Ishikawa (cell line): ENCODE data around the gene ARRDC1.

Experiments
- EGR1 ChIP-seq: IDR thresholded peaks from 2 replicates; pipeline ENCODE4 v1.6.1; 2012
- EP300 ChIP-seq: IDR thresholded peaks from 2 replicates; pipeline ENCODE4 v1.6.1; 2012; ENCODE audit warnings: borderline replicate concordance
- NFIC ChIP-seq: IDR thresholded peaks from 2 replicates; pipeline ENCODE4 v1.6.1; 2012
- RAD21 ChIP-seq: IDR thresholded peaks from 2 replicates; pipeline ENCODE4 v1.6.1; 2012; ENCODE audit warnings: low read depth
- TAF1 ChIP-seq: IDR thresholded peaks from 2 replicates; pipeline ENCODE4 v1.6.1; 2012; ENCODE audit warnings: low read depth, mild to moderate bottlenecking
- YY1 ChIP-seq: IDR thresholded peaks from 2 replicates; pipeline ENCODE4 v1.6.1; 2012; ENCODE audit warnings: low read depth
- TF ChIP-seq, protein P1 (sequence below): IDR thresholded peaks from 2 replicates; pipeline ENCODE4 v1.6.1; 2012; ENCODE audit warnings: low read depth, mild to moderate bottlenecking
- TF ChIP-seq, protein P2 (sequence below): IDR thresholded peaks from 2 replicates; pipeline ENCODE4 v1.6.1; 2012
- TF ChIP-seq, protein P3 (sequence below): IDR thresholded peaks from 2 replicates; pipeline ENCODE4 v1.6.1; 2012

DNA sequence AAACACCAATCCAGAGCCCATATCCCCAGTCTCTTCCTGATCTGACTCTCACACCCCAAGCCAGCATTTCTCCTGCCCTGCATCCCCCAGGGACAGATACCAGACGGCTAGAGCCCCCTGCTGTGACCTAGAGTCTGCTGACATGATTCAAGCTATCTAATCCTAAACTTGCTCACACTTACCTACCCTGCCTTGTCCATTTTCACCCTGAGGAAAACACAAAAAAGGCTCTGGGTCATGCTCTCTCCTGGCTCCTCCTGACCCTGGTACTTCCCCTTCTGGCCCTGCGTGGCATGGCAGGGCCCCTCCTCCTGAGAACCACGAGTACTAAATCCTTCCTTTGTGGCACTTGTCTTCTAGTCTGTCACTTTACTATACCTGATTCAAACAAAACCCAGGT lies 2.8 kb upstream of the ARRDC1 start:
- TF ChIP-seq RAD21 (no peak), TAF1 (no peak), EP300 (no peak), YY1 (no peak), EGR1 (no peak), NFIC (no peak)
- TF ChIP-seq, protein P1, sequence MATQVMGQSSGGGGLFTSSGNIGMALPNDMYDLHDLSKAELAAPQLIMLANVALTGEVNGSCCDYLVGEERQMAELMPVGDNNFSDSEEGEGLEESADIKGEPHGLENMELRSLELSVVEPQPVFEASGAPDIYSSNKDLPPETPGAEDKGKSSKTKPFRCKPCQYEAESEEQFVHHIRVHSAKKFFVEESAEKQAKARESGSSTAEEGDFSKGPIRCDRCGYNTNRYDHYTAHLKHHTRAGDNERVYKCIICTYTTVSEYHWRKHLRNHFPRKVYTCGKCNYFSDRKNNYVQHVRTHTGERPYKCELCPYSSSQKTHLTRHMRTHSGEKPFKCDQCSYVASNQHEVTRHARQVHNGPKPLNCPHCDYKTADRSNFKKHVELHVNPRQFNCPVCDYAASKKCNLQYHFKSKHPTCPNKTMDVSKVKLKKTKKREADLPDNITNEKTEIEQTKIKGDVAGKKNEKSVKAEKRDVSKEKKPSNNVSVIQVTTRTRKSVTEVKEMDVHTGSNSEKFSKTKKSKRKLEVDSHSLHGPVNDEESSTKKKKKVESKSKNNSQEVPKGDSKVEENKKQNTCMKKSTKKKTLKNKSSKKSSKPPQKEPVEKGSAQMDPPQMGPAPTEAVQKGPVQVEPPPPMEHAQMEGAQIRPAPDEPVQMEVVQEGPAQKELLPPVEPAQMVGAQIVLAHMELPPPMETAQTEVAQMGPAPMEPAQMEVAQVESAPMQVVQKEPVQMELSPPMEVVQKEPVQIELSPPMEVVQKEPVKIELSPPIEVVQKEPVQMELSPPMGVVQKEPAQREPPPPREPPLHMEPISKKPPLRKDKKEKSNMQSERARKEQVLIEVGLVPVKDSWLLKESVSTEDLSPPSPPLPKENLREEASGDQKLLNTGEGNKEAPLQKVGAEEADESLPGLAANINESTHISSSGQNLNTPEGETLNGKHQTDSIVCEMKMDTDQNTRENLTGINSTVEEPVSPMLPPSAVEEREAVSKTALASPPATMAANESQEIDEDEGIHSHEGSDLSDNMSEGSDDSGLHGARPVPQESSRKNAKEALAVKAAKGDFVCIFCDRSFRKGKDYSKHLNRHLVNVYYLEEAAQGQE, result no peak
- TF ChIP-seq, protein P2, sequence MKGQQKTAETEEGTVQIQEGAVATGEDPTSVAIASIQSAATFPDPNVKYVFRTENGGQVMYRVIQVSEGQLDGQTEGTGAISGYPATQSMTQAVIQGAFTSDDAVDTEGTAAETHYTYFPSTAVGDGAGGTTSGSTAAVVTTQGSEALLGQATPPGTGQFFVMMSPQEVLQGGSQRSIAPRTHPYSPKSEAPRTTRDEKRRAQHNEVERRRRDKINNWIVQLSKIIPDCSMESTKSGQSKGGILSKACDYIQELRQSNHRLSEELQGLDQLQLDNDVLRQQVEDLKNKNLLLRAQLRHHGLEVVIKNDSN, result no peak
- TF ChIP-seq, protein P3, sequence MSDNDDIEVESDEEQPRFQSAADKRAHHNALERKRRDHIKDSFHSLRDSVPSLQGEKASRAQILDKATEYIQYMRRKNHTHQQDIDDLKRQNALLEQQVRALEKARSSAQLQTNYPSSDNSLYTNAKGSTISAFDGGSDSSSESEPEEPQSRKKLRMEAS, result no peak
